ENCODE measurements around the gene TGM1. TPM values are rescaled to one million over a fixed set of nuclear protein-coding genes. Genes with fewer than 3 reads are reported as not detected.

The TGM1 gene
- total and polyA plus RNA-seq, 2 experiments from 2014 or later = 0.33 to 1.5 TPM

DNA sequence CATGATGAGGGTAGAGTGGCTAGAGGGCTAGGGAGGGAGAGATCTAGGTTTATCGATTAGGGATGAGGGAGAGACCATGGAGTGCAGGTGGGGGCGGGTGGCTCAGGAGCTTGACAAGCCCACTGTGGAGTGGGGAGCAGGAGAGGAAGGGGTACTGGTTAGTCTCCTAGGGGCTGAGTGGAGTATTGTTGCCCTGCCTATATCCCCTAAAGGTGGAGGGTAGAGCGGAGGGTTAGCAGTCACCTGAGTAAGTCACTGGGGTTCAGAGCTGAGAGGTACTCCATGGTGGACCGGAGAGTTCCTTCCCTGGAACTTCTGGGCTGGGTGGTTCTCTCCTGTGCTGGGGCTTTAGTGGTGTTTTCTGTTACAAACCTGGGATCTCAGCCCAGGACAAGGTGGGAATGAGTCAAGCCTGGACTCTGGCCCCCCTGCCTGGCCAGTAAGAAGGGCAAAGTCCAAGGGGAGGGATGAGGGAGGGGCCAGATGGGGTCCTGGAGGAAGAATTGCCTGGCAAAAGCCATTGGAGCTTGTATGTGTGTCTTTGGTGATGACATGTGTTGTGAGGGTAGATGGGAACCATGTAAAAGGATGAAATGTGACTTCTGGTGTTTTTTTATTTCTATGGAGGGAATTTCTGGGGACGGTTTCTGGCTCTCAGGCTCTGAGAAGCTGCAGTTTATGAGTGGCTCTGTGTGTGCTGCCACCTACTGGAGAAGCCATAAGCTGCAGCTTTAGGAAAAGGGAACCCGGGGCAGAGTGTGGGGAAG is 44.8 kb upstream of the TGM1 start, which contains the start of gene CIDEB:
TSS of gene CIDEB (minus strand) at position 403 of the 767 bp plus-strand sequence. CDS start at position 284, 119 bp downstream.
- Histone ChIP-seq H3K27me3 (no peaks in the 10 kb centered on the region), H3K4me1 (ENCODE audit: insufficient read depth) (peaks cover 5% of the 10 kb centered on the region), H3K4me3 (peak within 1 kb of the TSS; percentile 12), H3K27ac (peak within 1 kb of the TSS; percentile 98), H4K20me1 (ENCODE audit: insufficient read depth, poor library complexity, severe bottlenecking) (no peaks in the 10 kb centered on the region), H3K36me3 (replicated peaks; ENCODE audit: insufficient read depth, low read depth) (no peaks in the 10 kb centered on the region), H3K4me2 (peak within 1 kb of the TSS; percentile 76), H3K9me3 (ENCODE audit: low read depth) (no peaks in the 10 kb centered on the region), H3K9me2 (replicated peaks; ENCODE audit: insufficient read depth) (no peaks in the 10 kb centered on the region), H2AFZ (no peak within 1 kb of the TSS), H3K79me2 (peaks cover 2% of the 10 kb centered on the region)
- peak; percentile 89 for DNase-seq (ENCODE audit: low spot score)
- TF ChIP-seq CTCF (IDR thresholded peaks at IDR 0.05; ENCODE audit: poor library complexity) = peak; percentile 97
- TF ChIP-seq EZH2phosphoT487 (IDR thresholded peaks at IDR 0.05; ENCODE audit: low read depth, severe bottlenecking, unreplicated experiment) = no peak
- WGBS (ENCODE audit: low lambda C conversion rate, missing lambda C conversion rate) = 57% methylated on average over 6 of the region's 6 CpGs

DNA sequence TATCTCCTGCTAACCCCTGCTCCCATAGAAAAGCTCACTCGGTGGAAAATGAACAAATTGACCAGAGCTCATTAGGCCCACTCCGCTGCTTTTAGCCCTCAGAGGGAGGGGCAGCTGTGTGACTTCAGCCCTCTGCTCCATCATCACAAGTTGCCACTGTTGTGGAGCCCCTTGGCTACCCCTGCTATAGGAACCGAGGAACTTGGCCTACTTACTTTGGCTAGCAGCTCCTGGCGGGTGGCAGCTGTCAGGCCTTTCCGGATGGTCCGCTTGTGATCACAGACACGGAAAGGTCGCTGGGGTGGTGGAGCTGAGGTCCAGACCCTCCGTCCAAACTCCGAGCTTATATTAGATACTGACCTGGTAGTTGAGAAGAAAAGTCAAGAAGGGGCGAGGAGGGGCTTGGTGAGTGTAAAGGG is 44.2 kb upstream of the TGM1 start:
- no peak for DNase-seq (ENCODE audit: low spot score)
- peak overlapping the region; percentile 12 for H3K4me3 ChIP-seq

GRCh38 chr14:24304019-24304387 is 41.0 kb upstream of the TGM1 start:
- TF ChIP-seq CTCF (IDR thresholded peaks at IDR 0.05; ENCODE audit: poor library complexity) (no peak), EZH2phosphoT487 (IDR thresholded peaks at IDR 0.05; ENCODE audit: low read depth, severe bottlenecking, unreplicated experiment) (no peak), EZH2 (IDR thresholded peaks at IDR 0.05; ENCODE audit: borderline replicate concordance) (no peak)
- 99% methylated on average over 11 of the region's 11 CpGs for WGBS (ENCODE audit: low lambda C conversion rate, missing lambda C conversion rate)
- H3K4me1 ChIP-seq (ENCODE audit: insufficient read depth) = peaks cover 14% of the 10 kb centered on the region

More for the DNA sequence above, 44.2 kb upstream of the TGM1 start:
- no peak overlapping the region for H2AFZ ChIP-seq
- TF ChIP-seq CTCF (IDR thresholded peaks at IDR 0.05; ENCODE audit: poor library complexity) (no peak), EZH2phosphoT487 (IDR thresholded peaks at IDR 0.05; ENCODE audit: low read depth, severe bottlenecking, unreplicated experiment) (no peak), EZH2 (IDR thresholded peaks at IDR 0.05; ENCODE audit: borderline replicate concordance) (no peak)
- 76% methylated on average over 11 of the region's 11 CpGs for WGBS (ENCODE audit: low lambda C conversion rate, missing lambda C conversion rate)
- H3K27me3 ChIP-seq = no peaks in the 10 kb centered on the region
- peak overlapping the region; percentile 76 for H3K4me2 ChIP-seq
- peak overlapping the region; percentile 98 for H3K27ac ChIP-seq
- H3K79me2 ChIP-seq = peaks cover 2% of the 10 kb centered on the region
- peaks cover 5% of the 10 kb centered on the region for H3K4me1 ChIP-seq (ENCODE audit: insufficient read depth)
- H3K9me2 ChIP-seq (replicated peaks; ENCODE audit: insufficient read depth) = no peaks in the 10 kb centered on the region
- no peaks in the 10 kb centered on the region for H4K20me1 ChIP-seq (ENCODE audit: insufficient read depth, poor library complexity, severe bottlenecking)
- no peaks in the 10 kb centered on the region for H3K36me3 ChIP-seq (replicated peaks; ENCODE audit: insufficient read depth, low read depth)
- H3K9me3 ChIP-seq (ENCODE audit: low read depth) = no peaks in the 10 kb centered on the region

More at GRCh38 chr14:24304019-24304387, 41.0 kb upstream of the TGM1 start:
- H3K79me2 ChIP-seq = peaks cover 22% of the 10 kb centered on the region
- no peaks in the 10 kb centered on the region for H3K36me3 ChIP-seq (replicated peaks; ENCODE audit: insufficient read depth, low read depth)
- no peak overlapping the region for H2AFZ ChIP-seq
- H3K27me3 ChIP-seq = no peaks in the 10 kb centered on the region
- H3K27ac ChIP-seq = no peak overlapping the region
- DNase-seq (ENCODE audit: low spot score) = no peak
- H3K9me3 ChIP-seq (ENCODE audit: low read depth) = no peaks in the 10 kb centered on the region
- H4K20me1 ChIP-seq (ENCODE audit: insufficient read depth, poor library complexity, severe bottlenecking) = no peaks in the 10 kb centered on the region
- no peak overlapping the region for H3K4me3 ChIP-seq
- no peak overlapping the region for H3K4me2 ChIP-seq
- no peaks in the 10 kb centered on the region for H3K9me2 ChIP-seq (replicated peaks; ENCODE audit: insufficient read depth)

Data from hepatocyte (in vitro differentiated cells).